Prostate gland (tissue), 2 donors: ENCODE measurements around the gene EDAR.

Experiments used
- POLR2A ChIP-seq: fragments of 450-650 bp; IDR thresholded peaks from one replicate; pipeline ENCODE4 v1.6.1; 2016; ENCODE audit warnings: antibody characterized with exemption, mild to moderate bottlenecking
- POLR2AphosphoS5 ChIP-seq: sonication (generic); formaldehyde crosslinking; IDR thresholded peaks from one replicate; pipeline ENCODE4 v1.6.1; 2017; ENCODE audit warnings: antibody characterized with exemption
- TF ChIP-seq, protein P1 (sequence below), 4 experiments: fragments of 200-600 bp in 2 of 4; fragments of 450-650 bp in 2 of 4; sonication (generic) in 2 of 4; IDR thresholded peaks; 1 replicate in 3 of 4; 2 replicates in 1 of 4; pipeline ENCODE4 v1.5.1; 2016 to 2019; ENCODE audit warnings: antibody characterized with exemption in 4 of 4, mild to moderate bottlenecking in 2 of 4, moderate library complexity in 2 of 4

- TF ChIP-seq, protein P1, sequence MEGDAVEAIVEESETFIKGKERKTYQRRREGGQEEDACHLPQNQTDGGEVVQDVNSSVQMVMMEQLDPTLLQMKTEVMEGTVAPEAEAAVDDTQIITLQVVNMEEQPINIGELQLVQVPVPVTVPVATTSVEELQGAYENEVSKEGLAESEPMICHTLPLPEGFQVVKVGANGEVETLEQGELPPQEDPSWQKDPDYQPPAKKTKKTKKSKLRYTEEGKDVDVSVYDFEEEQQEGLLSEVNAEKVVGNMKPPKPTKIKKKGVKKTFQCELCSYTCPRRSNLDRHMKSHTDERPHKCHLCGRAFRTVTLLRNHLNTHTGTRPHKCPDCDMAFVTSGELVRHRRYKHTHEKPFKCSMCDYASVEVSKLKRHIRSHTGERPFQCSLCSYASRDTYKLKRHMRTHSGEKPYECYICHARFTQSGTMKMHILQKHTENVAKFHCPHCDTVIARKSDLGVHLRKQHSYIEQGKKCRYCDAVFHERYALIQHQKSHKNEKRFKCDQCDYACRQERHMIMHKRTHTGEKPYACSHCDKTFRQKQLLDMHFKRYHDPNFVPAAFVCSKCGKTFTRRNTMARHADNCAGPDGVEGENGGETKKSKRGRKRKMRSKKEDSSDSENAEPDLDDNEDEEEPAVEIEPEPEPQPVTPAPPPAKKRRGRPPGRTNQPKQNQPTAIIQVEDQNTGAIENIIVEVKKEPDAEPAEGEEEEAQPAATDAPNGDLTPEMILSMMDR (IDR thresholded peaks at IDR 0.05), result no peak
- TF ChIP-seq POLR2A (no peak), POLR2AphosphoS5 (no peak)
Observed at GRCh38 chr2:108893277-108893676, 95.7 kb downstream of the EDAR start.
